Measurements from ENCODE around the gene SPATA46. TPM values are rescaled to one million over a fixed set of nuclear protein-coding genes. Genes with fewer than 3 reads are reported as not detected.

Gene SPATA46
- total and polyA plus RNA-seq, 2 donors (not counting 3 experiments of a cell fraction or from before 2014, with no cell fraction given) = not detected

DNA sequence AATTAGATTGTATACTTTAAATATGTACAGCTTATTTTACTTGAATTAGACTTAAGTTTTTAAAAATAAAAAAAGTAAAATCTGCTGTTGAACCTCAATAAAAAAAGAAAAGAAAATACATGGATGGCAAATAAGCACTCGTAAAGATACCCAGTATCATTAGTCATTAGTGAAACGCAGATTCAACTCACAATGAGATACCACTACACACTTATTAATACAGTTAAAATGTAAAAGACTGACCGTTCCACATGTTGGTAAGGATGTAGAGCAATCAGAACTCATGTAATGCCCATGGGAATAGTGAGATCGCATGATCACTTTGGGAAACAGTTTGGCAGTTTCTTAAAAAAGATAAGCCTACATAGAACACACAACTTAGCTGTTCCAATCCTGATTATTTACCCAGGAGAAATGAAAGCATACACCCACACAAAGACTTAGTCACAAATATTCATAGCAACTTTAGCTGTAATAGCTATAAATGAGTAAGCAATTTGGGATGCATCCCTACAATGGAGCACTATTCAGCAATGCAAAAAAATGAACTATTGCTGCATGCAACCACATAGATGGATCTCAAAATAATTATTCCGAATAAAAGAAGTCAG, 28.0 kb upstream of the SPATA46 start:
- POLR2A ChIA-PET = no interaction called here
- FAIRE-seq = no peak
- Histone ChIP-seq H3K36me3 (ENCODE audit: control insufficient read depth in 2 of 2, extremely low read depth in 1 of 2, insufficient read depth in 2 of 2, low read length in 2 of 2) (no peaks in the 10 kb centered on the region), H3K9ac (replicated peaks; ENCODE audit: extremely low read depth, insufficient read depth, low read length) (no peak overlapping the region), H3K4me2 (ENCODE audit: insufficient read depth, low read length) (no peak overlapping the region), H3K4me3 (replicated peaks in 1 of 3; ENCODE audit: insufficient read depth in 1 of 3, low read depth in 1 of 3, low read length in 3 of 3) (no peak overlapping the region), H3K9me3 (replicated peaks; ENCODE audit: control insufficient read depth, insufficient read depth, low read length) (no peaks in the 10 kb centered on the region), H4K20me1 (replicated peaks; ENCODE audit: control insufficient read depth, extremely low read depth, insufficient read depth, low read length) (no peaks in the 10 kb centered on the region), H3K4me1 (ENCODE audit: control insufficient read depth, extremely low read depth, insufficient read depth, low read length) (peaks cover 3% of the 10 kb centered on the region), H3K27ac (ENCODE audit: insufficient read depth, low read depth, low read length) (no peak overlapping the region), H3K9me1 (replicated peaks; ENCODE audit: control insufficient read depth, extremely low read depth, insufficient read depth, low read length) (no peaks in the 10 kb centered on the region), H3K79me2 (ENCODE audit: control insufficient read depth, insufficient read depth, low read length) (no peaks in the 10 kb centered on the region), H3K27me3 (ENCODE audit: control insufficient read depth in 2 of 2, insufficient read depth in 2 of 2, low read length in 2 of 2) (no peaks in the 10 kb centered on the region), H2AFZ (ENCODE audit: low read depth, low read length) (no peak overlapping the region)
- no peak for TF ChIP-seq FOS (IDR thresholded peaks at IDR 0.05; ENCODE audit: borderline replicate concordance, insufficient read depth, low read length)
- no peak for TF ChIP-seq EZH2 (IDR thresholded peaks at IDR 0.05; ENCODE audit: borderline replicate concordance, low read depth, low read length, severe bottlenecking)
- no peak for TF ChIP-seq POLR2A (IDR thresholded peaks at IDR 0.05; ENCODE audit: low read depth, low read length)
- no peak for TF ChIP-seq MYC (IDR thresholded peaks at IDR 0.05; ENCODE audit: low read depth, low read length)
- TF ChIP-seq, protein P1, sequence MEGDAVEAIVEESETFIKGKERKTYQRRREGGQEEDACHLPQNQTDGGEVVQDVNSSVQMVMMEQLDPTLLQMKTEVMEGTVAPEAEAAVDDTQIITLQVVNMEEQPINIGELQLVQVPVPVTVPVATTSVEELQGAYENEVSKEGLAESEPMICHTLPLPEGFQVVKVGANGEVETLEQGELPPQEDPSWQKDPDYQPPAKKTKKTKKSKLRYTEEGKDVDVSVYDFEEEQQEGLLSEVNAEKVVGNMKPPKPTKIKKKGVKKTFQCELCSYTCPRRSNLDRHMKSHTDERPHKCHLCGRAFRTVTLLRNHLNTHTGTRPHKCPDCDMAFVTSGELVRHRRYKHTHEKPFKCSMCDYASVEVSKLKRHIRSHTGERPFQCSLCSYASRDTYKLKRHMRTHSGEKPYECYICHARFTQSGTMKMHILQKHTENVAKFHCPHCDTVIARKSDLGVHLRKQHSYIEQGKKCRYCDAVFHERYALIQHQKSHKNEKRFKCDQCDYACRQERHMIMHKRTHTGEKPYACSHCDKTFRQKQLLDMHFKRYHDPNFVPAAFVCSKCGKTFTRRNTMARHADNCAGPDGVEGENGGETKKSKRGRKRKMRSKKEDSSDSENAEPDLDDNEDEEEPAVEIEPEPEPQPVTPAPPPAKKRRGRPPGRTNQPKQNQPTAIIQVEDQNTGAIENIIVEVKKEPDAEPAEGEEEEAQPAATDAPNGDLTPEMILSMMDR (IDR thresholded peaks at IDR 0.05; ENCODE audit: extremely low read depth in 1 of 2, insufficient read depth in 1 of 2, low read depth in 1 of 2, low read length in 2 of 2) = no peak
- no peak for TF ChIP-seq GATA2 (IDR thresholded peaks at IDR 0.05; ENCODE audit: insufficient read depth, insufficient read length, low read depth, low read length)
- CTCF ChIA-PET = no interaction called here
- BruUV-seq (replicated peaks) = no TSS peak
- dilution Hi-C loops (cut with MboI; ENCODE audit: extremely low pct_ligation_motif_present, low sequenced_read_pairs) = no loop called here
- intact Hi-C loops (cut with micrococcal nuclease) = no loop called here
- DNase-seq (ENCODE audit: low read depth, low spot score) = no peak
